C4-2B (cell line): Measurements from ENCODE around the gene PCGF5.

ENCODE experiments used
- H3K27ac ChIP-seq: fragments of 450-650 bp; 2 replicates; pipeline ENCODE4 v1.5.1; 2017
- ZFX ChIP-seq: fragments of 450-650 bp; IDR thresholded peaks from 2 replicates; pipeline ENCODE4 v1.6.1; 2017
- TF ChIP-seq, protein P1 (sequence below): fragments of 450-650 bp; conservative IDR thresholded peaks from 2 replicates; pipeline ENCODE4 v1.5.1; 2017; ENCODE audit warnings: mild to moderate bottlenecking

The PCGF5 gene

DNA sequence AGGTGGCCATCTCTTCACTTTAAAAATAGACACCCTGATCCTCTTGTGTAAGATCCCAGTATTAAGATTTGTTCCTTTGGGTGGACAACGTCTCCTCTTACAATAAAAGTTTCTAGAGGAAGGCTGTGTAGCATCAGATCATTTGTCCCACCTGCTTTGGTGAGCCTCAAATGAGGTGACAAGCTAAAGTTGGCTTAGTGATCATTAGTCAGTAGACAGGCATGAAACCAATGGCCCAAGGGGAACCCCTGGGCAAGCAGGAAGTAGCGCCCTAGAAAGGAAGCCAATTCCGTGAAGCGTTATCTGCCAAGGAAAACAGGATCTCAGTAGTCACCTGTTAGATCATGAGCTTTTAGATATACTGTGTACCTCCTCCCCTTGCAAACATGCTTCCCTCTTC is 66.8 kb downstream of the PCGF5 start:
- no peak overlapping the region for H3K27ac ChIP-seq
- TF ChIP-seq, protein P1, sequence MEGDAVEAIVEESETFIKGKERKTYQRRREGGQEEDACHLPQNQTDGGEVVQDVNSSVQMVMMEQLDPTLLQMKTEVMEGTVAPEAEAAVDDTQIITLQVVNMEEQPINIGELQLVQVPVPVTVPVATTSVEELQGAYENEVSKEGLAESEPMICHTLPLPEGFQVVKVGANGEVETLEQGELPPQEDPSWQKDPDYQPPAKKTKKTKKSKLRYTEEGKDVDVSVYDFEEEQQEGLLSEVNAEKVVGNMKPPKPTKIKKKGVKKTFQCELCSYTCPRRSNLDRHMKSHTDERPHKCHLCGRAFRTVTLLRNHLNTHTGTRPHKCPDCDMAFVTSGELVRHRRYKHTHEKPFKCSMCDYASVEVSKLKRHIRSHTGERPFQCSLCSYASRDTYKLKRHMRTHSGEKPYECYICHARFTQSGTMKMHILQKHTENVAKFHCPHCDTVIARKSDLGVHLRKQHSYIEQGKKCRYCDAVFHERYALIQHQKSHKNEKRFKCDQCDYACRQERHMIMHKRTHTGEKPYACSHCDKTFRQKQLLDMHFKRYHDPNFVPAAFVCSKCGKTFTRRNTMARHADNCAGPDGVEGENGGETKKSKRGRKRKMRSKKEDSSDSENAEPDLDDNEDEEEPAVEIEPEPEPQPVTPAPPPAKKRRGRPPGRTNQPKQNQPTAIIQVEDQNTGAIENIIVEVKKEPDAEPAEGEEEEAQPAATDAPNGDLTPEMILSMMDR, result no peak
- TF ChIP-seq ZFX, result no peak

DNA sequence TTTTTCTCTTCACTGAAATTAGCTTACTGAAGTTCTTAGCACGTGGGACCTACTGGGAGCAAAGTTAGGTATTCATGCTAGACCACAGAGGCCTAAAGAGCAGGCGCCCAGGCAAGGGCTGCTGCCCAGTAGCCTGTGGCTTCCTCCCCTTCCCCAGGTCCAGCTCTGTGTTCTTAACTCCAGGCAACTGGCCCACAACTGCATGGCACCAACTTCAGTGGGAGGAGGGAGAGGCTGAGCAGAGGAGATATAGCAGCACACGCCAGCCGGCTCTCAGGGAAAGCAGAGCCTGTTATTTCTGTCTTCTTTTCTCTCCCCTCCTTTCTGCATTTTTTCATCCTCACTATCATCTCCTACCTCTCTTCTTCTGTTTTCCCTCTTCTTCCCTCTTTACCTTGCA is 67.4 kb downstream of the PCGF5 start:
- TF ChIP-seq, protein P1, result no peak
- TF ChIP-seq ZFX, result no peak
- no peak overlapping the region for H3K27ac ChIP-seq

DNA sequence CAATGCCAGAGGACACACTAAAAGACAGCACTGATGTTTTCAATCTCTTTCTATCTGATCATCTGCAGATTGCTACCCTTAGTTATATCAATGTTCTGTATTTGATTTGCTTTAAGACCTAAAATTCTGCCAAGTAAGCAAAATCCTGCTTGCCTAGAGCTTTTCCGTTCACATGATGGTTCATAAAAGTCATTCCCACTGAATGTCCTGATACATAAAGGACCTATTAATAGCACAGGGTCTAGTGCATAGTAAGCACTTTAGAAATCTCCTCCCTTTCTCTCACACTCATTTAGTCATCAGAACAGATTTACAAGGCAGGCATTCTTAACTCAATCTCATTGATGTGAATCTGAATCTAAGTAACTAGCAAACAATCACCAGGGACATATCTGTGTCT is 68.8 kb downstream of the PCGF5 start:
- TF ChIP-seq, protein P1, result no peak
- TF ChIP-seq ZFX, result no peak
- H3K27ac ChIP-seq, result no peak overlapping the region

DNA sequence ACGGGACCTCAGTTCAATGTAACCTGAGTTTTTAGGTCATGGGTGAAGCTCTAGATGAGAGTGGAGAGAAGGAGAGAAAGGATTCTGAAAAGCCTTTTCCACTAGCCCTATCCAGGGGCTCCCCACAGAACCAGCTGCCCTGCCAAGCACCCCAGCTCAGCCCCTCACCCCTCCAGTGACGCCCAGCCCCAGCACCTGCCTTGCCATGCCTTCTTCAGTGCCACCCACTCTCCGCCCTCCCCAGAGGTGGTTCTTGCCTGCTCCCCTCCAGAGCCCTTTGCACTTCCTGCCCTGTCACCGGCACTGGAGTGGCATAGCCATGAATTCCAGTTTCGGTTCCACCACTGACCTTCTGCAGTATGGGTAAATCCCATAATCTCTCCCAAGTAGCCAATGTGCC is 70.1 kb downstream of the PCGF5 start:
- TF ChIP-seq ZFX, result no peak
- TF ChIP-seq, protein P1, result no peak
- H3K27ac ChIP-seq, result no peak overlapping the region

DNA sequence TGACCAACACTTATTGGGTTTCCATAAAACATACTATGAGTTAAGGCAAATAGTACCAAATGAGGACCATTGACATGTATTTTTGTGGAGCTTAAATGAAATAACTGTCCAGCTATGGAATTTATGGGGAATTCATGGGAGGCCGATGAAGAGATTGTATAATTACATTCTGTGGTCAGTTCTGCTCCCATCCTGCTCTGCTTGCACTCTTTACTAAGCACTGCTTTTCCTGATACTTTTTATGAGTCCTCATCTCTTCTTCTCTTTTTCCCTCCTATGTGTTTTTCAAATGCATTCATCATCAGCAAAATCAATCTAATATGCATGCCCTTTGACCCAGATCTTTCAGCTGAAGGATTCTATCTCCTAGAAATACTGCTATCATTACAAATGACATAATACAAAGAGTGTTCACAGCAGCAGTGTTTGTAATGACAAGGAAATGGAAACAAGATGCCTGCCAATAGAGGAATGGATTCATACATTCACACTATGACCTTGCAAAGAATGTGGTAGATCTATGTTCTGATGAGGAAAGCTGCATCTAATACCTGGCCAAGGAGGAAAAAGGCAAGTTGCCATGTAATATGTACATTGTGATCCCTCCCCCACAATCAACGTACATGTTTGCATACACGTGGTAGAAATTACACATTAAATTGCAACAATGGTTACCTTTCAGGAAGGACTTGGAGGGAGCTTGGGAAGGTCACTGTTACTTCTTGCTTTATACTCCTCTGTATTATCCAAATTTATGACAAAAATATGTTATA is 73.9 kb downstream of the PCGF5 start:
- no peak overlapping the region; the same call in 1 of the 2 replicates for H3K27ac ChIP-seq
- TF ChIP-seq, protein P1, result no peak
- TF ChIP-seq ZFX, result no peak

DNA sequence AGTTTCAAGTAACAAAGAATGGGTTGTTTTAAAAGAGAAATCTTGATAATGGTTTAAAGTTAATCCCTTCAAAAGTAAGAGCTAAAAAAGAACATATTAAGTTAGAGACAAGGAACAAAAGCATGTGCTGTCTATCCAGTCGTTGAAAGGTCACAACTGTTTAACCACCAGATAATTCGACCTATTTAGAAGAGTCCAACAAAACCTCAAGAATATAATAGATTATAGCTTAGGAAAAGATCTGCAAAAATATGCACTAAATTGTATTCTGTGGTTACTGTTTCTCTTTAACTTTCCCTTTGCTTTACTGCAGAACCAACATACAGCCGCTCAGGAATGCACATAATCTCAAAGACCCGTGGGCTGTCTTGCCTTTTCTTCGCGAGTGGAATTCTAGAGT is 74.9 kb downstream of the PCGF5 start:
- H3K27ac ChIP-seq, result no peak overlapping the region
- no peak for TF ChIP-seq ZFX

DNA sequence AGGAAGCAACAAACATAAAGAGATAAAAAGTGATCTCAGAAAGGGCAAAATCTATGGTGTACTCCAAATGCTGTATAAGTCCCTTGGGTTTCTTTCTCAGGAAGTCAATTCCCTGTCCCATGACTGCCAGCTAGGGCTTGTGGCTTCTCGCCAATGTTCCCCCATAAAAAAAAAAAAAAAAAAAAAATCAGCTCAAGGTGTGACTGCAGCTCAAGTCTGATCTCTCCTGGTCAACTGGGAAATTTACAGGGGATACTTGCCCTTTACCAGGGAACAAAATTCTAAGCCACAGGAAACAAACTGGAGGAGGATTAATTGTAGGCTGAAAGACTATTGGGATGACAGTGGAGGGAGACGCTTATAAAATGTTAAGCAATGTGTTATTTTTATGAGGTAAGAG is 76.0 kb downstream of the PCGF5 start:
- no peak overlapping the region for H3K27ac ChIP-seq
- no peak for TF ChIP-seq ZFX
- TF ChIP-seq, protein P1, result peak; percentile 81
